CD4-positive, CD25-positive, alpha-beta regulatory T cell (primary cell): ENCODE measurements around the gene TCEAL9. TPM values are rescaled to one million over a fixed set of nuclear protein-coding genes. Genes with fewer than 3 reads are reported as not detected.
A peak's percentile ranks its signal among the peaks of the same experiment; 100 is the strongest.

Source experiments
- ATAC-seq, 2 donors: fragments of 150-1000 bp; cut with Tn5 transposase; one replicate each; pipeline ENCODE4 v1.10.0; 2021; ENCODE audit warnings: low read depth in 2 of 2, moderate number of reproducible peaks in 2 of 2, moderate library complexity in 1 of 2
- DNase-seq, 3 donors: peaks; one replicate each; pipeline versions ENCODE4 v3.0.0 to v3.0.0-alpha.2; 2012 to 2022; ENCODE audit warnings: mixed read lengths in 1 of 3
- H3K27ac ChIP-seq: one replicate; pipeline ENCODE4 v1.7.0; 2013; ENCODE audit warnings: mild to moderate bottlenecking, low read length; ENCODE audit not compliant: insufficient read depth, poor library complexity, severe bottlenecking
- H3K27me3 ChIP-seq: one replicate; pipeline ENCODE4 v1.7.0; 2013; ENCODE audit warnings: low read length; ENCODE audit not compliant: control insufficient read depth, insufficient read depth
- H3K36me3 ChIP-seq: one replicate; pipeline ENCODE4 v1.7.0; 2013; ENCODE audit warnings: mild to moderate bottlenecking, low read length, moderate library complexity; ENCODE audit not compliant: control insufficient read depth, insufficient read depth
- H3K4me1 ChIP-seq: 2 replicates; pipeline ENCODE4 v1.7.0; 2013; ENCODE audit warnings: mild to moderate bottlenecking, low read length; ENCODE audit not compliant: insufficient read depth, control insufficient read depth, poor library complexity, severe bottlenecking
- H3K4me3 ChIP-seq: one replicate; pipeline ENCODE4 v1.7.0; 2013; ENCODE audit warnings: low read depth, mild to moderate bottlenecking, low read length, moderate library complexity
- H3K9me3 ChIP-seq, 2 experiments: 1 replicate in 1 of 2; 2 replicates in 1 of 2; pipeline ENCODE4 v1.7.0; 2013; ENCODE audit warnings: low read length in 2 of 2, mild to moderate bottlenecking in 1 of 2, moderate library complexity in 1 of 2; ENCODE audit not compliant: control insufficient read depth in 2 of 2
- H3K27ac Mint-ChIP-seq, 3 donors: one replicate each; pipeline ENCODE4 v1.8.0; 2020 to 2022; ENCODE audit warnings: mild to moderate bottlenecking in 3 of 3, mixed read lengths in 3 of 3, moderate library complexity in 2 of 3
- H3K27me3 Mint-ChIP-seq: one replicate; pipeline ENCODE4 v1.8.0; 2022; ENCODE audit warnings: mild to moderate bottlenecking, mixed read lengths
- H3K36me3 Mint-ChIP-seq: one replicate; pipeline ENCODE4 v1.8.0; 2020; ENCODE audit warnings: mixed read lengths
- H3K4me1 Mint-ChIP-seq, 4 donors: one replicate each; pipeline ENCODE4 v1.8.0; 2020 to 2022; ENCODE audit warnings: mixed read lengths in 4 of 4, mild to moderate bottlenecking in 1 of 4
- H3K4me3 Mint-ChIP-seq, 4 donors: one replicate each; pipeline ENCODE4 v1.8.0; 2020 to 2022; ENCODE audit warnings: mild to moderate bottlenecking in 4 of 4, mixed read lengths in 4 of 4, moderate library complexity in 3 of 4
- H3K9me3 Mint-ChIP-seq, 7 donors: one replicate each; pipeline ENCODE4 v1.8.0; 2020 to 2022; ENCODE audit warnings: mixed read lengths in 7 of 7, mild to moderate bottlenecking in 3 of 7, moderate library complexity in 2 of 7
- polyA plus RNA-seq, 4 donors: library from polyadenylated mRNA; unstranded; fragments of 300-500 nt; fragmentation: Illumina TruSeq; gene quantifications; one replicate each; pipeline ENCODE4 v1.2.3, GENCODE V29; 2021
- total RNA-seq: library from RNA; stranded (reverse); gene quantifications from one replicate; pipeline ENCODE4 v1.2.3, GENCODE V29; 2022

TCEAL9 gene
- total and polyA plus RNA-seq, 5 donors from 2014 or later: 0.39 to 1.7 (median 1.2) TPM

GRCh38 chrX:103361798-103362197, 5.5 kb downstream of the TCEAL9 start:
- DNase-seq: no peak
- H3K27ac Mint-ChIP-seq: no peak overlapping the region

GRCh38 chrX:103362474-103362873, 6.2 kb downstream of the TCEAL9 start:
- H3K27me3 Mint-ChIP-seq: peaks cover 22% of the 10 kb centered on the region
- Histone ChIP-seq H3K27me3 (no peaks in the 10 kb centered on the region), H3K4me3 (no peak overlapping the region), H3K27ac (no peak overlapping the region), H3K9me3 (no peaks in the 10 kb centered on the region), H3K36me3 (no peaks in the 10 kb centered on the region), H3K4me1 (no peaks in the 10 kb centered on the region)
- no peaks in the 10 kb centered on the region for H3K36me3 Mint-ChIP-seq
- peaks cover 0 to 4% (median 0%) of the 10 kb centered on the region in 4 donors for H3K4me1 Mint-ChIP-seq
- no peak overlapping the region for H3K4me3 Mint-ChIP-seq
- ATAC-seq (no peak), DNase-seq (no peak)
- H3K27ac Mint-ChIP-seq: no peak overlapping the region
- no peaks in the 10 kb centered on the region for H3K9me3 Mint-ChIP-seq

More at GRCh38 chrX:103361798-103362197, 5.5 kb downstream of the TCEAL9 start:
- Mint-ChIP-seq H3K4me1 (peaks cover 0 to 6% (median under 1%) of the 10 kb centered on the region in 4 donors), H3K27me3 (peaks cover 22% of the 10 kb centered on the region), H3K4me3 (no peak overlapping the region), H3K36me3 (no peaks in the 10 kb centered on the region), H3K9me3 (no peaks in the 10 kb centered on the region)
- H3K27me3 ChIP-seq: no peaks in the 10 kb centered on the region
- no peaks in the 10 kb centered on the region for H3K36me3 ChIP-seq
- no peak for ATAC-seq
- H3K9me3 ChIP-seq: no peaks in the 10 kb centered on the region
- H3K4me3 ChIP-seq: no peak overlapping the region
- H3K4me1 ChIP-seq: no peaks in the 10 kb centered on the region
- no peak overlapping the region for H3K27ac ChIP-seq

GRCh38 chrX:103363046-103363445, 6.7 kb downstream of the TCEAL9 start:
- no peak overlapping the region for H3K4me3 Mint-ChIP-seq
- H3K27me3 Mint-ChIP-seq: peaks cover 20% of the 10 kb centered on the region

GRCh38 chrX:103367502-103367901, 11.2 kb downstream of the TCEAL9 start:
- no peaks in the 10 kb centered on the region for H3K9me3 ChIP-seq
- H3K27me3 ChIP-seq: no peaks in the 10 kb centered on the region
- Mint-ChIP-seq H3K27ac (no peak overlapping the region), H3K36me3 (no peaks in the 10 kb centered on the region), H3K9me3 (peaks cover 0 to 1% (median 0%) of the 10 kb centered on the region in 7 donors), H3K4me1 (no peaks in the 10 kb centered on the region), H3K27me3 (peaks cover 18% of the 10 kb centered on the region), H3K4me3 (no peak overlapping the region)
- no peak overlapping the region for H3K27ac ChIP-seq
- H3K4me3 ChIP-seq: no peak overlapping the region
- no peak for ATAC-seq
- no peaks in the 10 kb centered on the region for H3K4me1 ChIP-seq
- no peak for DNase-seq
- H3K36me3 ChIP-seq: no peaks in the 10 kb centered on the region

More at GRCh38 chrX:103363046-103363445, 6.7 kb downstream of the TCEAL9 start:
- Histone ChIP-seq H3K27me3 (no peaks in the 10 kb centered on the region), H3K4me1 (no peaks in the 10 kb centered on the region), H3K9me3 (no peaks in the 10 kb centered on the region), H3K4me3 (no peak overlapping the region), H3K36me3 (no peaks in the 10 kb centered on the region), H3K27ac (no peak overlapping the region)
- Mint-ChIP-seq H3K4me1 (no peaks in the 10 kb centered on the region), H3K36me3 (no peaks in the 10 kb centered on the region), H3K9me3 (no peaks in the 10 kb centered on the region), H3K27ac (no peak overlapping the region)
- ATAC-seq (no peak), DNase-seq (no peak)

- Mint-ChIP-seq H3K27me3 (peaks cover 18% of the 10 kb centered on the region), H3K4me1 (no peaks in the 10 kb centered on the region), H3K27ac (no peak overlapping the region), H3K4me3 (no peak overlapping the region), H3K9me3 (peaks cover 0 to 1% (median 0%) of the 10 kb centered on the region in 7 donors), H3K36me3 (no peaks in the 10 kb centered on the region)
- no peak for DNase-seq
- H3K27me3 ChIP-seq: no peaks in the 10 kb centered on the region
- H3K36me3 ChIP-seq: no peaks in the 10 kb centered on the region
- H3K4me1 ChIP-seq: no peaks in the 10 kb centered on the region
- no peak for ATAC-seq
- H3K9me3 ChIP-seq: no peaks in the 10 kb centered on the region
- H3K4me3 ChIP-seq: no peak overlapping the region
- no peak overlapping the region for H3K27ac ChIP-seq
These were observed 13.2 kb downstream of the TCEAL9 start for GRCh38 chrX:103369479-103369878.

GRCh38 chrX:103372886-103373285, 16.6 kb downstream of the TCEAL9 start:
- ATAC-seq: no peak
- H3K4me3 ChIP-seq: no peak overlapping the region
- no peaks in the 10 kb centered on the region for H3K9me3 ChIP-seq
- DNase-seq: no peak
- H3K27ac ChIP-seq: no peak overlapping the region
- Mint-ChIP-seq H3K4me1 (peaks cover 3 to 8% (median 5%) of the 10 kb centered on the region in 4 donors), H3K36me3 (no peaks in the 10 kb centered on the region), H3K27ac (peak overlapping the region in 2 of 3 donors; percentile 5 to 13), H3K9me3 (peaks cover 0 to 2% (median 0%) of the 10 kb centered on the region in 7 donors), H3K4me3 (no peak overlapping the region), H3K27me3 (peaks cover 5% of the 10 kb centered on the region)
- H3K27me3 ChIP-seq: no peaks in the 10 kb centered on the region
- no peaks in the 10 kb centered on the region for H3K36me3 ChIP-seq
- no peaks in the 10 kb centered on the region for H3K4me1 ChIP-seq

- Mint-ChIP-seq H3K4me3 (no peak overlapping the region), H3K27me3 (peaks cover 4% of the 10 kb centered on the region), H3K27ac (no peak overlapping the region), H3K36me3 (no peaks in the 10 kb centered on the region), H3K4me1 (peaks cover 3 to 9% (median 5%) of the 10 kb centered on the region in 4 donors), H3K9me3 (peaks cover 0 to 2% (median 0%) of the 10 kb centered on the region in 7 donors)
- DNase-seq: no peak
- no peak for ATAC-seq
- Histone ChIP-seq H3K9me3 (no peaks in the 10 kb centered on the region), H3K4me1 (no peaks in the 10 kb centered on the region), H3K4me3 (no peak overlapping the region), H3K27ac (no peak overlapping the region), H3K36me3 (no peaks in the 10 kb centered on the region), H3K27me3 (no peaks in the 10 kb centered on the region)
These were observed 17.3 kb downstream of the TCEAL9 start for GRCh38 chrX:103373581-103373980.
